K562 (cell line): Measurements from ENCODE around the gene BRCA1. TPM values are rescaled to one million over a fixed set of nuclear protein-coding genes. Genes with fewer than 3 reads are reported as not detected.

Experiments used
- ADNP ChIP-seq: fragments of 200-800 bp; sonication (Bioruptor generic); IDR thresholded peaks from 2 replicates; pipeline ENCODE4 v1.6.1; 2016; ENCODE audit warnings: missing genetic modification characterization, missing compliant biosample characterization
- AFF1 ChIP-seq, 2 experiments: fragments of 450-650 bp; IDR thresholded peaks; 2 replicates each; pipeline ENCODE4 v1.6.1; 2018; ENCODE audit warnings: mild to moderate bottlenecking in 2 of 2, low read depth in 1 of 2; ENCODE audit not compliant: partially characterized antibody in 2 of 2
- ELF2 ChIP-seq: fragments of 250-450 bp; sonication (Bioruptor Pico); IDR thresholded peaks from 2 replicates; pipeline ENCODE4 v1.5.0; 2021; ENCODE audit warnings: mild to moderate bottlenecking
- HDAC1 ChIP-seq, 2 experiments: fragments of 450-650 bp; IDR thresholded peaks; 2 replicates each; pipeline ENCODE4 v1.6.1; 2016 to 2017; ENCODE audit warnings: inconsistent platforms in 1 of 2, mild to moderate bottlenecking in 1 of 2, moderate library complexity in 1 of 2
- HDGF ChIP-seq: fragments of 450-650 bp; IDR thresholded peaks from 2 replicates; pipeline ENCODE4 v1.6.1; 2016
- ILK ChIP-seq: fragments of 450-650 bp; IDR thresholded peaks from 2 replicates; pipeline ENCODE4 v1.6.1; 2016; ENCODE audit warnings: missing genetic modification characterization, low read depth, mild to moderate bottlenecking, missing compliant biosample characterization, moderate library complexity, borderline replicate concordance
- MYNN ChIP-seq, 2 experiments: sonication (generic); formaldehyde crosslinking in 1 of 2; IDR thresholded peaks; 2 replicates each; pipeline versions ENCODE4 v1.5.0 to v1.6.1; 2016 to 2020; ENCODE audit warnings: antibody characterized with exemption in 1 of 2, missing genetic modification reagents in 1 of 2
- NR3C1 ChIP-seq: sonication (generic); formaldehyde crosslinking; IDR thresholded peaks from 2 replicates; pipeline ENCODE4 v1.8.1; 2022; ENCODE audit warnings: missing genetic modification reagents
- POLR2B ChIP-seq: fragments of 450-650 bp; IDR thresholded peaks from 2 replicates; pipeline ENCODE4 v1.6.1; 2018; ENCODE audit warnings: low read depth; ENCODE audit not compliant: partially characterized antibody
- PRDM10 ChIP-seq: fragments of 450-650 bp; IDR thresholded peaks from 2 replicates; pipeline ENCODE4 v1.6.1; 2018; ENCODE audit not compliant: partially characterized antibody
- RBM34 ChIP-seq: fragments of 200-400 bp; formaldehyde crosslinking; IDR thresholded peaks from 2 replicates; pipeline ENCODE4 v1.6.1; 2018; ENCODE audit warnings: low read length, borderline replicate concordance; ENCODE audit not compliant: insufficient read depth
- SLC30A9 ChIP-seq: fragments of 250-450 bp; sonication (Bioruptor Pico); IDR thresholded peaks from 2 replicates; pipeline ENCODE4 v1.8.0; 2022; ENCODE audit warnings: mild to moderate bottlenecking, moderate library complexity
- SP1 ChIP-seq: sonication (generic); formaldehyde crosslinking; IDR thresholded peaks from 2 replicates; pipeline ENCODE4 v1.8.1; 2022; ENCODE audit warnings: mild to moderate bottlenecking, missing genetic modification reagents
- U2AF2 ChIP-seq: fragments of 200-400 bp; formaldehyde crosslinking; optimal IDR thresholded peaks from 2 replicates; pipeline ENCODE3; 2017; ENCODE audit warnings: low read depth, mild to moderate bottlenecking, low read length
- ZNF124 ChIP-seq: sonication (generic); formaldehyde crosslinking; IDR thresholded peaks from 2 replicates; pipeline ENCODE4 v1.8.1; 2022; ENCODE audit warnings: missing genetic modification reagents
- ZNF41 ChIP-seq: fragments of 250-450 bp; sonication (Bioruptor Pico); conservative IDR thresholded peaks from 2 replicates; pipeline ENCODE4 v1.4.0; 2020; ENCODE audit warnings: mild to moderate bottlenecking
- ZNF699 ChIP-seq: fragments of 250-450 bp; sonication (Bioruptor Pico); IDR thresholded peaks from 2 replicates; pipeline ENCODE4 v1.8.0; 2021; ENCODE audit warnings: mild to moderate bottlenecking, moderate library complexity; ENCODE audit not compliant: insufficient replicate concordance
- polyA plus RNA-seq, 8 experiments: library from polyadenylated mRNA; depleted of rRNA in 4 of 8; stranded (reverse) in 5 of 8; unstranded in 3 of 8; fragments of >200 nt; fragmentation: Nextera tagmentation in 2 of 8; fragmentation: Illumina TruSeq in 1 of 8; extraction: Ambion mirVana in 2 of 8; extraction: Trizol in 1 of 8; gene quantifications; 2 replicates each; pipeline versions ENCODE4 v1.2.1 to v1.2.3, GENCODE V29; 2011 to 2014; ENCODE audit warnings: inconsistent platforms in 1 of 8, missing spikeins in 1 of 8
- total RNA-seq, 7 experiments: library from RNA; depleted of rRNA in 6 of 7; stranded (reverse); fragments of >200 nt in 6 of 7; fragmentation: Illumina TruSeq in 2 of 7; extraction: Trizol in 2 of 7; gene quantifications; 2 replicates each; pipeline versions ENCODE4 v1.2.1 to v1.2.3, GENCODE V29; 2011 to 2021; ENCODE audit warnings: low replicate concordance in 1 of 7

Gene BRCA1
- total and polyA plus RNA-seq, 9 of the 15 experiments (the other 6 are each of a cell fraction or from before 2014, with no cell fraction given): 25.9 to 95.3 (median 62.3) TPM

GRCh38 chr17:43170140-43170765, 45.1 kb upstream of the BRCA1 start (continued):
- TF ChIP-seq PRDM10: peak; percentile 63
- TF ChIP-seq ILK (tag): no peak
- no peak for TF ChIP-seq MYNN (IDR thresholded peaks at IDR 0.05)
- no peak for TF ChIP-seq MYNN (CRISPR knock-in tag; IDR thresholded peaks at IDR 0.05)
- no peak for TF ChIP-seq U2AF2
- TF ChIP-seq SP1 (CRISPR knock-in tag): peak; percentile 53
- TF ChIP-seq AFF1 (IDR thresholded peaks at IDR 0.05; ENCODE audit: low read depth in 1 of 2, partially characterized antibody in 2 of 2): peak in 1 of 2 experiments; percentile 92
- 0 out of 4 replicates have a peak, but pooled peaks of 1 of the 2 experiments have one; percentile 89 for TF ChIP-seq HDAC1 (IDR thresholded peaks at IDR 0.05)
- no peak for TF ChIP-seq NR3C1
- no peak for TF ChIP-seq RBM34
- no peak for TF ChIP-seq ZNF699 (CRISPR knock-in tag)
- TF ChIP-seq ELF2 (CRISPR knock-in tag): peak; percentile 92
- TF ChIP-seq HDGF: 0 out of 2 replicates have a peak, but pooled peaks have one; percentile 16
- no peak for TF ChIP-seq SLC30A9 (CRISPR knock-in tag)
- TF ChIP-seq POLR2B: peak; percentile 73
- no peak for TF ChIP-seq ADNP (tag)
- TF ChIP-seq ZNF41: no peak
- TF ChIP-seq ZNF124 (CRISPR knock-in tag): no peak
